NCI-H128 (cell line): ENCODE measurements around the gene DCTD.

ENCODE experiments used
- DNase-seq: peaks from one replicate; lab custom pipeline; 2025; ENCODE audit not compliant: unreplicated experiment; lab: John Stamatoyannopoulos, UW

The DCTD gene

DNA sequence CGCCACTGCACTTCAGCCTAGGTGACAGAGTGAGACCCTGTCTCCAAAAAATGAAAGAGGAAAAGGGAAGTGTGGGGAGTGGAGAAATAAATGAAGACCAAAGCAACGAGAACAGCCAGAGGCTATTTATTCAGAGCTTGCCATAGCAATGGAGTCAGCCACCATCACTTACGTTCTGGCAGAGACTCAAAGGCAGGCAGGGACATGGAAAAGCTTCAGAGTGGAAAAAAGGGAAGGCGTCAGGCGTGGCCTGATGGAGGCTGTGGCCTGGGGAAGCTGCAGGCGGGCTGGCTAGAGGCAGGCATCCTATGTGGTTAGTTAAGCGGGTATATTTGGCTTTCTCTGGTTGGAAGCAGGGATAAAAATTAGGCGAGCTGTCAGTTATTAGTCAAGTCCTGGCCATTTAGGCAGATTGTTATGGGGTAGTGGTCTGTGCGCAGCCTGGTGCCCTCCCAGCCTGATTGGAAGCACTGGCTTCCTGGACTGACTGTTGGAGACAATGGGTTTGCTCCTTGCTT, 73.3 kb downstream of the DCTD start:
- DNase-seq = no peak

DNA sequence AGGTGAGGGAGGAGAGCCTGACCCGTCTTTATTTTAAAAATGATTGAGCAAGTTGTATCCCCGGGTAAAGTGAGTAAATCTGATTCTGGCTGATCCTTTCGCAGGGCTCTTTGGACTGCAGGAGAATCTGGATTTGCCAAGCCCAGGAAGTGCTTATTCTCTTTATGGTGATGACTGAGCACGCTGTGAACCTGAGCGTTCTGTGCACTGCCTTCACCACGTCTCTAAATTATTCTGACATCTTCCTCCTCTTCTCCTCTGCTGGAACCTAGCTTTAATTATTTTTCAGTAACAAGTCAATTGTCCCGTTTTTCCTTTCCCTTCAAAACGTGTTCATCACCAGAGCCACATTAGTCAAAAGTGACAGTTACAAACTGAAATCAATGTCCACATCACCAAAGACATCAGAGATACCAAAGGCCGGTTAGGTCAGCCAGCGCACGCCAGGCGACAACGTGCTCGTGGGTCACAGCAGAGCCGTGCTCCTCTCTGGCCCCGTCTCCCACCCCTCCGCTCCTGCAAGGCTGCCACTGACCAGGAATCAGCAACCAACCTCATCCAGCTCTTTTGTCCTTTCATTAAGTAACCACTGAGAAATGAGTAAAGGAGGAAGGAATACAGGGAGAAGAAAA, 74.3 kb downstream of the DCTD start:
- DNase-seq = no peak

DNA sequence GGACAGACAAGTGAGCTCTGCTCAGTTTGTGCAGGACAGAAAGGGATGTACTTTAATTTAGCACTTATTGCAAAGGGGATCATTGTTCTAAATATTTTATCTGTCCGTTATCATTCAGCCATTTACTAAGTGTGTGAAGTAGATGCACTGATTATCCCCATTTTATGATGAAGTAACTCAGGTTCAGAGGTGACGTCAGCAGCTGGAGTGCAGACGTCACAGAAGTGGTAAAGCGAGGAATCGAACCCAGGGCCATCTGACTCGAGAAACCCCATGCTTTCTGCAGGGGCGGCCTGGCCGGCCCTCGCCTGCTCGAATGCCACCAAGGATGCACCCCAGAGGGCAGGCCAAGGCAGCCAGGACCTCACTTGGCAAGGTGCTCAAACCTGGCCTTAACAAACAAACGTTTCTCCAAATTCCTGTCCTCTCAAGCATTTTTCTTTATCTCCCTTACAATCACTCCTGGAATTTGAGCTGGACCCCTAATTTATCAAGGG, 75.0 kb downstream of the DCTD start:
- DNase-seq = no peak

DNA sequence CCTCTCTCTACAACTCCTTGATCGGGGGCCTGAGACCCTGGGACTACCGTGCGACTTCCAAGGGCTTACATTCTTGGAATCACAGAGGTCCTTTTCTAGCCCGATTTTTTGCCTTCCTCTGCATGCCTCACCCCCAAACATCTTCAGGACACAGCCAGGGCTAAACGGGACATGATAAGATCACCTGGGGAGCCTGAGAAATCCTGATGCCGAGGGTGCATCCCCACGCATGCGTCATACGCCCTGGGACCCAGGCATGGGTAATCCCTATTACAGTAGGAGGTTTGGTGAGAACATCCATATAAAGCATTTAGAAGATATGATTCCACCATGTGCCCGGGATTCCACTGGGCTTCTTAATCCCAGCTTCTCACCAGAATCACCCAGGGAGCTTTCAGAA, 77.1 kb downstream of the DCTD start:
- no peak for DNase-seq
